NCI-H510A (cell line): ENCODE measurements around the gene DPH2.

Experiments used
- DNase-seq: peaks from one replicate; lab custom pipeline; 2025; lab: John Stamatoyannopoulos, UW

Gene DPH2

DNA sequence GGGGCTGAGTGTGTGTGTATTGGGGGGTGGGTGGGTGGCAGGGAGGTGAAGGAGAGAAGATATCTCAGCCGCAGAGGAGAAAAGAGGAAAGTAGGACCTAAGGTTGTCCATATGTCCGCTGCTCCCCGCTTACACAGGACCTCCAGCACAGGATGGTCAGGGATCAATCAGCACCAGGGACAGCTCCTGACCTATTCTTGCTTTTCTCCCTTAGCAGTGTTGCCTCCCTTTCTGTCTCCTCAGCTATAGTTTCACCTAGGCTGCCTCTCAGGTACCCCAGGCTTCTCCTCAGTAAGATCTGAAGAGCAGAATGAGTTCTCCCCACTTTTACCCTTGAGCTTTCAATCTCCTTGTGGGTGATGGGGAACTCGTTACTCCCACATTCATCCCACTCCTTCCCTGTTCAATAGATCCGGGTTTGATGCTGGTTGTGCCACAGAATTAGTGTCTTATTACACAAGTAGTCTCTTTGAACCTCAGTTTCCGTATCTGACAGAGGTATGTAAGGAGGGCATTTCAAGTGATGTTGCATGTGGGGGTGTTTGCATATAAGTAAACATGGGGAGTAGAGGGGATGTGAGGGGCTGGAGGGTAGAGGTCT, 1.4 kb upstream of the DPH2 start:
- DNase-seq: no peak

- no peak for DNase-seq
Measured at GRCh38 chr1:43969416-43969745, 429 bp upstream of the DPH2 start.

GRCh38 chr1:43970502-43970901, 692 bp downstream of the DPH2 start:
- DNase-seq: no peak

GRCh38 chr1:43970911-43971310, 1.1 kb downstream of the DPH2 start:
- DNase-seq: no peak

DNA sequence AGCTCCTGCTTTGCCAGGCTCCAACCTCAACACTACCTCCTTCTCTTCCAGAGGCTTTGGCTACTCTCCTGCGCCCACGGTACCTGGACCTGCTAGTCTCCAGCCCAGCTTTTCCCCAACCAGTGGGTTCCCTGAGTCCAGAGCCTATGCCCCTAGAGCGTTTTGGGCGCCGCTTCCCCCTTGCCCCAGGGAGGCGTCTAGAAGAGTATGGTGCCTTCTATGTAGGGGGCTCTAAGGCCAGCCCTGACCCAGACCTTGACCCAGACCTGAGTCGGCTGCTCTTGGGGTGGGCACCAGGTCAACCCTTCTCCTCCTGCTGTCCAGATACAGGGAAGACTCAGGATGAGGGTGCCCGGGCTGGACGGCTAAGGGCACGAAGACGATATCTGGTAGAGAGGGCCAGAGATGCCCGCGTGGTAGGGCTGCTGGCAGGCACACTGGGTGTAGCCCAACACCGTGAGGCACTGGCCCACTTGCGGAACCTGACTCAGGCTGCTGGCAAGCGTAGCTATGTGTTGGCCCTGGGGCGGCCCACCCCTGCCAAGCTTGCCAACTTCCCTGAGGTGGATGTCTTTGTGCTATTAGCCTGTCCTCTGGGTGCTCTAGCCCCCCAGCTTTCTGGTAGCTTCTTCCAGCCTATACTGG, 1.6 kb downstream of the DPH2 start:
- no peak for DNase-seq

DNA sequence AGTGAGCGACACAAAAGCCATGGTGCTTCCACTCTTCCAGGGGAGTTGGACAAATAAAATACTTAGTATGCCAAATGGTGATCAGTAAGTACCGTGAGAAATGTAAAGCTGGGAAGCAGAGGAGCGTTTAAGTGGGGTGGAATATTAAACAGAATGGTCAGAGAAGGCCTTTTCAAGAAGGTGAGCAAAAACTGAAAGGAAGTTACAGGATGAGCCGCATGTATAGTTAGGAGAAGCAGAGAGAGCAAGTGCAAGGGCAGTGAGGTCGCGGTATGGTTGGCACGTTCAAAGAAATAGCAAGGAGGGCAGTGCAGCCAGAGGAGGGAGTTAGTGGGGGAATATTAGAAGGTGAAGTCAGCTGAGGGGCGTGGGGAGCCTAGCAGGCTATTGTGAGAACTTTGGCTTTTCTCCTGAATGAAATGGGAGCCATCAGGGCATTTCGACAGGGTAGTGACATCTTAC, 4.2 kb downstream of the DPH2 start:
- DNase-seq: peak; percentile 92

GRCh38 chr1:43974443-43975248, 4.8 kb downstream of the DPH2 start, which contains the start of gene ATP6V0B:
TSS of gene ATP6V0B (plus strand) at chr1:43974960. CDS start at chr1:43975041, 81 bp downstream.
- DNase-seq: peak; percentile 100

- DNase-seq: peak; percentile 67
Measured at GRCh38 chr1:43975249-43975961, 5.6 kb downstream of the DPH2 start.

DNA sequence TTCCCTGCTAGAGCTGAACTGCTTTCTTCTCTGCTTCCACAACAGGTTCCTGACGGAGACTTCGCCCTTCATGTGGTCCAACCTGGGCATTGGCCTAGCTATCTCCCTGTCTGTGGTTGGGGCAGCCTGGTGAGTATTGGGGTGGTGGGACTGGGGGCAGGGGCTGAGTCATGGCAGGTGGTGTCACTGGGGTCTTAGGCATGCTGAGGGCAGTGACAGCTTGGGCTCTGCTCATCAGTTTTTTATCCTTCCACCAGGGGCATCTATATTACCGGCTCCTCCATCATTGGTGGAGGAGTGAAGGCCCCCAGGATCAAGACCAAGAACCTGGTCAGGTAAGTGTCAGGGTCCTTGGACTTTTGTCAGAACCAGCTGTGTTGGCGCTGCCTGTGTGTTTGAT, 6.2 kb downstream of the DPH2 start:
- DNase-seq: no peak

- no peak for DNase-seq
Measured at GRCh38 chr1:43976890-43977289, 7.1 kb downstream of the DPH2 start.

GRCh38 chr1:43977376-43978263, 7.8 kb downstream of the DPH2 start:
- no peak for DNase-seq

- no peak for DNase-seq
Measured at GRCh38 chr1:43978264-43978550, 8.4 kb downstream of the DPH2 start.

- DNase-seq: peak; percentile 94
Measured at GRCh38 chr1:43978551-43979260, 8.9 kb downstream of the DPH2 start, which contains the start of gene B4GALT2. TSS of gene B4GALT2 (plus strand) at chr1:43979210. CDS start at chr1:43981161, 1,951 bp downstream.

DNA sequence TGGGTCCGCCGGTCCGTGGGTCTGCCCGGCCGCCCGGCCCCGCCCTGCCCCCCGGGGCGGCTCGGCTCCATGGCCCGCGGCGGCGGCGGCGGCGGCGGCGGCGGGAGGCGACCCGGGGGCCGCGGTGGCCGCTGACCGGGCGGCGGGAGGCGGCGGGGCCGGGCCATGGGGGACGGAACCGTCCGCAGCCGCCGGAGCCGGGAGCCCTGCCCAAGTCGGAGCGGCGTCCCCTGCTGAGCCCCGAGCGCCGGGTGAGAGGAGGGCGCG, 9.4 kb downstream of the DPH2 start:
- DNase-seq: no peak

DNA sequence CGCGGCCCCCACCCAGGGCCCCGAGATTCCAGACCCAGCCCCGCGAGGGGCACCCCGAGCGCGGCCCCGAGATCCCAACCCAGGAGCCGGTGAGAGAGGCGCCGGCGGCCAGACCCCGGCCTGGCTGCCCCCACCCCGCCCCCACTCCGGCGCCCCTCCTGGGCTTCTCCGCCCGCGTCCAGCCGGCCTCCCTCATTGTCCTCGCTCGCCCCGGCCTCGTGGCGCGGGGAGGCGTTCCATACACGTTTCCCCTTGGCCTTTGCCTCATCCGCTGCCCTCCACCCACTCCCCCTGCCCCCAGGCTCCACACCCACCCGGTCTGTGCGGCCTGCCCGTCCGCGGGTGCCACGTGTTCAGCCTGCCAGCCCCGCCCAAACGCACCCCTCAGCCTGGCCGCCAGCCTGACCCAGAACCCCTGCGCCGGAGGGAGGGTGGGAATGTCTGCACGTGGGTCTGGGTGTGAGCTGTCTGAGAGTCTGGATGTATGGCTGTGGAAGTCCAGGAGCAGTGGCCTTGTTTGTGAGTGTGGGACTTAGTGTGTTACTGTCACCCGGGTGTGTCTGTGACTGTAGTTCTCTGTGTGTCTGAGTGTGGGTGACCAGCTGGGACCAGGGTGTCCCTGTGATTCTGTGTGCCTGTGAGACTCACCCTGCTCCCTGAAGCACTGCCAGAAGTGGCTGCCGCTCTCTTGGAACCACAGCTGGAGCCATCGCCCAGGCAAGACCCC, 9.9 kb downstream of the DPH2 start:
- peak; percentile 78 for DNase-seq

GRCh38 chr1:43980255-43981134, 10.7 kb downstream of the DPH2 start:
- DNase-seq: peak; percentile 52

- peak; percentile 91 for DNase-seq
Measured at GRCh38 chr1:43981135-43981491, 11.3 kb downstream of the DPH2 start.

GRCh38 chr1:43981636-43982035, 11.8 kb downstream of the DPH2 start:
- no peak for DNase-seq

- DNase-seq: no peak
Measured at GRCh38 chr1:43982241-43982640, 12.4 kb downstream of the DPH2 start.

DNA sequence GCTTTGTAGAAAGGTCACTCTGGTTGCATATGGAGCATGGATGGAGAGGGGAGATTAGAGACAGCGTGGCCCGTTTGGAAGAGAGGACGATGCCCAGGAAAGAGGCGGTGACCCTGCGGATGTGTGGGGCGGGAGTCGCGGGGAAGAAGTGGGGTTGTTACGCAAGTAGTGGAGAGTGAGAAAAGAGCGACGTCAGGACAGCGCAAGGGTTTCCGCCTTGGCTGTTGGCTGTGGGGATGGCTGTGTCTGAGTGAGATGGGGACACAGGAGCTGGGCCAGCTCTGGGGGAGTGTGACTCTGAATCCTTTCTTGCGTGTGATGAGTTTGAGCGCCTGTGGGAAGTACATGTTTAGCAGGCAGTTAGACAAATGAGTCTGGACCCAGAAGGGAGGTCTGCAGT, 13.0 kb downstream of the DPH2 start:
- no peak for DNase-seq
